ENCODE data around the gene QTRT2. TPM values are rescaled to one million over a fixed set of nuclear protein-coding genes. Genes with fewer than 3 reads are reported as not detected.

QTRT2 gene
- total and polyA plus RNA-seq, 4 donors = 5.3 to 33.0 (median 18.5) TPM

DNA sequence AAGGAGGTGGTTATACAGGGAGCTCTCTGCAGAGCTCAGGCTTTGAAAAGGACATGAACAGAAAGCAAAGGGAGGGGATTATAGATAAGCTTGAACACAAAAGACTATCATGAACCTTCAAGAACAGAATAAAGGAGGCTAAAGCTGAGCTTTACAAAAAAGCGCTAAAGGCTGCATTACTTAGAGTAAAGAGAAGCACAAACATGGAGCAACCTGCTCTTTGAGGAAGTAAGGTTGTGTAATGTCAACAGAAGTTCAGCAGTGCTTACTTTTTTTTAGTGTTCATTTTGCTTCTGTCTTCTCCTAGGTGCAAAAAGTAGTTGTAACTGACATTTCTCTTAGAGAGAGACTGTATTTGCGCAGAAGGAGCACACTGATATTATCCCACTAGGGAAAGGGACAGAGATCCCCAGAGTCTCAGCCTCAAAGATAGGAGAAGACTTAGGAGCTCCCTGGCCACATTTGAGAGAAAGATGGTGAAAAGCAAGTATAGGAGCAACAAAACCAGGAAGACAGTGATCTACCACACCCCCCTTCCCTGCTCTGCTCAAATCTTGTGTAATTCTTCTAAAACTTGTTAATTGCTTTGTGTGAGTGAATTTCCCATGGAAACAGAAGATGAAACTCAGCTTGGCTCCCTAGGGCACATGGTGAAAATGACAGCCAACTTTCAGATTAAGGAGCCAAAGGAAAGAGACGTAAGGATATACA, 54.7 kb downstream of the QTRT2 start:
- Histone ChIP-seq H3K36me3 (ENCODE audit: control insufficient read depth in 4 of 4, insufficient read depth in 4 of 4, low read length in 4 of 4) (no peaks in the 10 kb centered on the region), H3K27ac (ENCODE audit: low read depth in 1 of 2, low read length in 1 of 2) (no peak overlapping the region), H3K9me3 (ENCODE audit: control insufficient read depth in 4 of 4, insufficient read depth in 3 of 4, low read length in 3 of 4) (no peaks in the 10 kb centered on the region), H3K9ac (ENCODE audit: insufficient read depth in 1 of 2, low read length in 2 of 2) (no peak overlapping the region), H3K4me1 (ENCODE audit: control insufficient read depth in 5 of 5, insufficient read depth in 5 of 5, low read length in 5 of 5) (peaks cover 0 to 1% (median 0%) of the 10 kb centered on the region in 5 donors), H3K4me3 (no peak overlapping the region), H3K27me3 (ENCODE audit: control insufficient read depth in 3 of 3, insufficient read depth in 3 of 3, low read length in 2 of 3) (no peaks in the 10 kb centered on the region)
- TF ChIP-seq, protein P1, sequence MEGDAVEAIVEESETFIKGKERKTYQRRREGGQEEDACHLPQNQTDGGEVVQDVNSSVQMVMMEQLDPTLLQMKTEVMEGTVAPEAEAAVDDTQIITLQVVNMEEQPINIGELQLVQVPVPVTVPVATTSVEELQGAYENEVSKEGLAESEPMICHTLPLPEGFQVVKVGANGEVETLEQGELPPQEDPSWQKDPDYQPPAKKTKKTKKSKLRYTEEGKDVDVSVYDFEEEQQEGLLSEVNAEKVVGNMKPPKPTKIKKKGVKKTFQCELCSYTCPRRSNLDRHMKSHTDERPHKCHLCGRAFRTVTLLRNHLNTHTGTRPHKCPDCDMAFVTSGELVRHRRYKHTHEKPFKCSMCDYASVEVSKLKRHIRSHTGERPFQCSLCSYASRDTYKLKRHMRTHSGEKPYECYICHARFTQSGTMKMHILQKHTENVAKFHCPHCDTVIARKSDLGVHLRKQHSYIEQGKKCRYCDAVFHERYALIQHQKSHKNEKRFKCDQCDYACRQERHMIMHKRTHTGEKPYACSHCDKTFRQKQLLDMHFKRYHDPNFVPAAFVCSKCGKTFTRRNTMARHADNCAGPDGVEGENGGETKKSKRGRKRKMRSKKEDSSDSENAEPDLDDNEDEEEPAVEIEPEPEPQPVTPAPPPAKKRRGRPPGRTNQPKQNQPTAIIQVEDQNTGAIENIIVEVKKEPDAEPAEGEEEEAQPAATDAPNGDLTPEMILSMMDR (IDR thresholded peaks at IDR 0.05; ENCODE audit: control extremely low read depth, extremely low read depth) = no peak
- WGBS, 2 donors = 34 to 60% methylated on average over 3 of the region's 3 CpGs
- ATAC-seq (ENCODE audit: insufficient read depth, low FRiP score) (peak; percentile 51), DNase-seq (no peak)

DNA sequence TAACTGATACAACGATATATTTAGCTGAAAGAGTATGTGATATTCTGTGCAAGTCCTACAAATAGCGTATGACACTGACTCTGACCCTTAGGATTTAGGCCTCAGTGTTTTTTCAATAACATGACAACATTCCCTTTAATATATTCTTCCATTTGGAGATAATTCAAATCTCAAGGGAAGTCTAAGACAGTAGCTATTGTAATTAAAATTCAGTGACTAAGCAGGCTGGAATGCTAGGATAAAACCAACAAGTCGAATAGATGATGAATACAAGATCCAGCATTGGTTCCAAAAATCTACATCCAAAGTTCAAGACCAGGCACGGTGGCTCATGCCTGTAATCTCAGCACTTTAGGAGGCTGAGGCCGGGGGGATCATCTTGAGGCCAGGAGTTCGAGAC, 56.2 kb downstream of the QTRT2 start:
- Histone ChIP-seq H3K4me3 (no peak overlapping the region), H3K9ac (ENCODE audit: insufficient read depth in 1 of 2, low read length in 2 of 2) (no peak overlapping the region), H3K36me3 (ENCODE audit: control insufficient read depth in 4 of 4, insufficient read depth in 4 of 4, low read length in 4 of 4) (no peaks in the 10 kb centered on the region), H3K4me1 (ENCODE audit: control insufficient read depth in 5 of 5, insufficient read depth in 5 of 5, low read length in 5 of 5) (peaks cover 0 to 1% (median 0%) of the 10 kb centered on the region in 5 donors), H3K27me3 (ENCODE audit: control insufficient read depth in 3 of 3, insufficient read depth in 3 of 3, low read length in 2 of 3) (no peaks in the 10 kb centered on the region), H3K9me3 (ENCODE audit: control insufficient read depth in 4 of 4, insufficient read depth in 3 of 4, low read length in 3 of 4) (no peaks in the 10 kb centered on the region), H3K27ac (ENCODE audit: low read depth in 1 of 2, low read length in 1 of 2) (no peak overlapping the region)
- TF ChIP-seq, protein P1 (IDR thresholded peaks at IDR 0.05; ENCODE audit: control extremely low read depth, extremely low read depth) = no peak
- DNase-seq (no peak), ATAC-seq (ENCODE audit: insufficient read depth, low FRiP score) (no peak)
- WGBS, 2 donors = 86 to 92% methylated on average over 6 of the region's 6 CpGs

DNA sequence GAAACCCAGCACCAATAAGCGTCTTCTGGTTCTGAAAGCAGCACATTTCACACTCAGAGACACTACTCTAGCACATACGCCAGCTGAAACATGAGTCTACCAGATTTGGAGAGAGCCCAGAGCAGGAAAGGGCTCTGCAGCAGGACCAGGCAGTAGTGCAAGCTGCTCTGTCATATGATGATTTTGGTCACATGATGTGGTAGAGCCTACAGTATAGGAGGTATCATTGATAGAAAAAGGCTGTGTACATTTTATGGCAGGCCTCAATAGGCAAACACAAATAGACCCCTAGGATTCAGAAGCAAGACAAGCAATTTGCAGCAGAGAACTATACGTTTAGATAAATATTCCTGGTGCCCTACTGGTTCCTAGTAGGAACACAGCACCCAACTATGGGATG, 58.2 kb downstream of the QTRT2 start:
- no peaks in the 10 kb centered on the region for H3K36me3 ChIP-seq (ENCODE audit: control insufficient read depth in 4 of 4, insufficient read depth in 4 of 4, low read length in 4 of 4)
- ATAC-seq (ENCODE audit: insufficient read depth, low FRiP score) (no peak), DNase-seq (no peak)
- 93 to 95% methylated on average over 3 of the region's 3 CpGs for WGBS, 2 donors
- no peak overlapping the region for H3K27ac ChIP-seq (ENCODE audit: low read depth in 1 of 2, low read length in 1 of 2)
- no peak overlapping the region for H3K9ac ChIP-seq (ENCODE audit: insufficient read depth in 1 of 2, low read length in 2 of 2)
- no peaks in the 10 kb centered on the region for H3K9me3 ChIP-seq (ENCODE audit: control insufficient read depth in 4 of 4, insufficient read depth in 3 of 4, low read length in 3 of 4)
- peaks cover 0 to 1% (median 0%) of the 10 kb centered on the region in 5 donors for H3K4me1 ChIP-seq (ENCODE audit: control insufficient read depth in 5 of 5, insufficient read depth in 5 of 5, low read length in 5 of 5)
- no peak overlapping the region for H3K4me3 ChIP-seq
- TF ChIP-seq, protein P1 (IDR thresholded peaks at IDR 0.05; ENCODE audit: control extremely low read depth, extremely low read depth) = no peak
- no peaks in the 10 kb centered on the region for H3K27me3 ChIP-seq (ENCODE audit: control insufficient read depth in 3 of 3, insufficient read depth in 3 of 3, low read length in 2 of 3)

Measured in lung (tissue), 12 donors.